ENCODE data around the gene DTD2.

GRCh38 chr14:31449136-31449535, 8.2 kb downstream of the DTD2 start:
- TF ChIP-seq, protein P1, sequence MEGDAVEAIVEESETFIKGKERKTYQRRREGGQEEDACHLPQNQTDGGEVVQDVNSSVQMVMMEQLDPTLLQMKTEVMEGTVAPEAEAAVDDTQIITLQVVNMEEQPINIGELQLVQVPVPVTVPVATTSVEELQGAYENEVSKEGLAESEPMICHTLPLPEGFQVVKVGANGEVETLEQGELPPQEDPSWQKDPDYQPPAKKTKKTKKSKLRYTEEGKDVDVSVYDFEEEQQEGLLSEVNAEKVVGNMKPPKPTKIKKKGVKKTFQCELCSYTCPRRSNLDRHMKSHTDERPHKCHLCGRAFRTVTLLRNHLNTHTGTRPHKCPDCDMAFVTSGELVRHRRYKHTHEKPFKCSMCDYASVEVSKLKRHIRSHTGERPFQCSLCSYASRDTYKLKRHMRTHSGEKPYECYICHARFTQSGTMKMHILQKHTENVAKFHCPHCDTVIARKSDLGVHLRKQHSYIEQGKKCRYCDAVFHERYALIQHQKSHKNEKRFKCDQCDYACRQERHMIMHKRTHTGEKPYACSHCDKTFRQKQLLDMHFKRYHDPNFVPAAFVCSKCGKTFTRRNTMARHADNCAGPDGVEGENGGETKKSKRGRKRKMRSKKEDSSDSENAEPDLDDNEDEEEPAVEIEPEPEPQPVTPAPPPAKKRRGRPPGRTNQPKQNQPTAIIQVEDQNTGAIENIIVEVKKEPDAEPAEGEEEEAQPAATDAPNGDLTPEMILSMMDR (IDR thresholded peaks at IDR 0.05; ENCODE audit: poor library complexity): no peak
- no peak for TF ChIP-seq EZH2 (IDR thresholded peaks at IDR 0.05; ENCODE audit: borderline replicate concordance)

Data from hepatocyte (in vitro differentiated cells).